ENCODE results near the gene HCRTR1.

GRCh38 chr1:31621498-31621820 lies 4.0 kb downstream of the HCRTR1 start:
- TF ChIP-seq POLR2A (IDR thresholded peaks at IDR 0.05) (no peak), CTCF (IDR thresholded peaks at IDR 0.05 in 8 of 11, conservative IDR thresholded peaks at IDR 0.05 in 3 of 11) (no peak)

Data from spleen (tissue), 7 donors.